GM18870 (cell line): ENCODE data around the gene ARMC7.

Experiments
- ATAC-seq: cut with Tn5 transposase; IDR thresholded peaks from one replicate; pipeline ENCODE4 v1.9.1; 2021; ENCODE audit warnings: moderate library complexity; ENCODE audit not compliant: unreplicated experiment

Gene ARMC7

DNA sequence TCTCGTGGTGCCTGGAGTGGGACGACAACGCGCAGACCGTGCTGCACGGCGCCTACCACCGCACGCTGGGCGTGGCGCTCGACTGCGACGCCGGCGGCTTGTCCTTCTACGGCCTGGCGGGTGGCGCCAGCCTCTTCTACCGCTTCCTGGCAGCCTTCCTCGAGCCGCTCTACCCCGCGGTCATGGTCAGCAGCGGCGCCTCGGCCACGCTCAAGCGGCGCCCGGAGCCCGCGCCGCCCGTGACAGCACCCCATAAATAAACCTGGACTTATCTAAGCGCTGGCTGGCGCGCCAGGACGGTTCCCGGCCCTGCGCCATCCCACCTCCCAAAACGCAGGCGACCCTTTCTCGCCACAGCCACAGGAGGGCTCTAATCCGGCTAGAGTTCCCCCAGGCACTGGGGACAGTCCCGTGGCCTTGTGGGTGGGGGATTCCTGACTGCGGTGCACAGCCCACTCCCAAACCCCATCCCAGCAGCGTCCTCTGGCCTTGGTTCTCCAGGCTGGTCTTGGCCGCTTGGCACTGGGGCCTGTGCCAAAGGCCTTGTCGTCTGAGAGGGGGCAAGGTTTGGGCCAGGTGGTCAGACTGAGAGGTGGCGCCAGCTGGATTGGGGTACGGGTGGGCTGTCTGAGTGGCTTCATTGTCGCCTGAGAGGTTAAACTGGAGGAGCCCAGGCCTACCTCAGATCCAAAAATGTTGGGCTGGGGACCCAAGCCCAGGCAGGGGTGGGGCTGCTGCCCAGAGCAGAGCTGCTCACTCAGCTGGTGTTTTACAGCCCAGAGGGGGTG, 32.1 kb upstream of the ARMC7 start:
- no peak for ATAC-seq

DNA sequence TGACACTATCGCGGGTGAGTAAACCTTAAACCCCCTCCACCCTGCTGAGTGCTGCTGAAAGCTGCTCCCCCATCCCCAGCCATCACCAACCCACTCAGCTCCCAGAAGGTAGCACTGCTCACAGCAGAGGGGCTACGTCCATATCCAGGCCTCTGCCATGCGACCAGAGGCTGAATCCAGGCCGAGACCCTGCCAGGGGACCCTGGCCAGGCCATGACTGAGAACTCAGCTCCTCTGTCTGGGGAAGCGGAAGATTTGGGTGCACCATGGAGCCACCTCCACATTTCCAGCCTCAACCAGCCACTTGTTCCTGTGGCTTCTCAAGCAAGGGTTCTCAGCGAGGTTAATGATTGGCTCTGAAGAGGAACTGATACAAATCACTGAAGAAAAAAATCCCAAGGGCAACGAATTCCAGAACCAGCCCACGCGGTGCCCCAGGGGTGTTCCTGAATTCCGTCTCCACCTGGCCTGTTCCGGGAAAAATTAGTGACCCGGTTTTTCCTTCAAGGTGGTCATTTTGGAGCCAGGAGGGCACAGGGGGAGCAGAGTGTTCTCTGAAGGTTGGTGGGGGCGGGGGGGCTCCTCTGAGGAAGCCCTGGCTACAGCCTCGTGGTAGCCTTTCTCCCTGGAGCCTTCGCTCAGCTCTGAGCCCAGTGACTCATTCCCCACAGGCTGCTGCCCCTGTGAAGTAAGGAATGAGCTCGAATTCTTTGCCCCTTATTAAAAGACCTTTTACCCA, 31.3 kb upstream of the ARMC7 start:
- peak; percentile 56 for ATAC-seq

DNA sequence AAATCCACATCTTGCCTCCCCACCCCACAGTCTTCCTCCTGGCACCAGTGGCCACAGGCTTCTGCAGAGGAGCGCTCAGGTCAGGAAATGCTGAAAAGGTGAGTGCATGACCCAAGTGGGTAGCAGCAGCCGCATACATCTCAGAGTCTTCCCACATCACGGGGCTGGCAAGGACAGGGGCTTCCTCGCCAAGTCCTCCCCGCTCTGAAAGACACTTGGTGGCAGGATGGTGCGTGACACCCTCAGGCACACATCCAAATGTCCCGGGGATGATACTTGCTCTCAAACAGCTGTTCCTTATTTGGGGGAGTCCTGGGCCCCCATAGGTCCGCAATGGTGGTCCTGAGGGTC, 30.8 kb upstream of the ARMC7 start:
- ATAC-seq = no peak

DNA sequence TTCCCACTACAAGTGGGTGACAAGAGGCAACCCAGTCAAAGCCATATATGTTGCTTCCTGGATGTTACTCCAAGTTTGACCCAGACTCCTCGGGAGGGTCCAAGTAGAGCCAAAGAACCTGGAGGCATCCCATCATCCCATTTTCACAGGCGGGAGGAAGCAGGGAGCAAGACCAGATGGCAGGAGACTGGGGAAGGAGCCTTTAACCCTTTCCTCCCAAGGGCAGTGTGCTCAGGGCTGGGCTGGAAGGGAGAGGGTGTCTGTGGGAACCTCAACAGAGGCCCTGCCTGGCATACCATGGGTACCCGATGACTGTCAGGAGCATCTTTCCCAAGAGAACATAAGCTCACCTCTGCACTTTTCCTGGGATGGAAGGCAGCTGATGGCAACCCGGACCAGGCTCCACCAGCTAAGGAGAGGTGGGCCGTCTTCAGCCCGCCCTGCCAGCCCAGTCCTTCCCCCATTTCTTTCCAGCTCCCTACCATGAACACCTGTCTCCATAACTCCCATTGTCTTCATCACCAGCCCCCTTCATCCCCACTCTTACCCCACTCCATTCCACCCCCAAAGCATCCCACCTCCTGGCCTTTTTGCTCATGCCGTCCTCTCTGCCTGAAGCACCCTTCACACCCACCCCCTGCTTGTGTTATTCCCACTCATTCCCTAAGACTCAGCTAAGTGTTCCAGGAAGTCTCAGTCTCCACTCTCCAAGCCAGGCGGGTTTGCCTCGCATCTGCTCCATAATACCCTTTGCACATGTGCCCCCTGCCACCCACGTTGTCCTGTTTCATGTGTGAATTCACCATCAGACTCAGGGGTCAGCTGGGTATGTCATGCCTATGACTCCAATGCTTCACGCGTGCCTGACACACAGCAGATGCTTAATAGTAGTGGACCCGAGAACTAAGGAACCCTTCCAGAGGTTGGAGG, 27.9 kb upstream of the ARMC7 start:
- no peak for ATAC-seq

DNA sequence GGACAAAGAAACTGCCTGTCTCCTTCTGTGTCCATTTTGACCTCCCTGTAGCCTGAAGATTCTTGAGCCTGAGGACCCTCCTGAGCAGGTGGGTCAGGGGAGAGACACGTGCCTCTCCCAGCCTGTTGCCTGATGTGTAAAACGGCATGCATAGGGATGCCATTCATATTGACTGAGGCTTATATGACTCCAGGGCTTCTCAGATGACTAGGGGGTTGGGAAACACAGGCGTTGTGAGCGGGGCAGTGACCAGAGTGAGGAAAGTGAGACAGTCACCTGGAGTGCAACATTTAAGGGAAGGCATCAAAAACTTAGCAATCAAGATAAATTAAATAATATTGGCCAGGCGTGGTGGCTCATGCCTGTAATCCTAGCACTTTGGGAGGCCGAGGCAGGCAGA, 27.1 kb upstream of the ARMC7 start:
- no peak for ATAC-seq

DNA sequence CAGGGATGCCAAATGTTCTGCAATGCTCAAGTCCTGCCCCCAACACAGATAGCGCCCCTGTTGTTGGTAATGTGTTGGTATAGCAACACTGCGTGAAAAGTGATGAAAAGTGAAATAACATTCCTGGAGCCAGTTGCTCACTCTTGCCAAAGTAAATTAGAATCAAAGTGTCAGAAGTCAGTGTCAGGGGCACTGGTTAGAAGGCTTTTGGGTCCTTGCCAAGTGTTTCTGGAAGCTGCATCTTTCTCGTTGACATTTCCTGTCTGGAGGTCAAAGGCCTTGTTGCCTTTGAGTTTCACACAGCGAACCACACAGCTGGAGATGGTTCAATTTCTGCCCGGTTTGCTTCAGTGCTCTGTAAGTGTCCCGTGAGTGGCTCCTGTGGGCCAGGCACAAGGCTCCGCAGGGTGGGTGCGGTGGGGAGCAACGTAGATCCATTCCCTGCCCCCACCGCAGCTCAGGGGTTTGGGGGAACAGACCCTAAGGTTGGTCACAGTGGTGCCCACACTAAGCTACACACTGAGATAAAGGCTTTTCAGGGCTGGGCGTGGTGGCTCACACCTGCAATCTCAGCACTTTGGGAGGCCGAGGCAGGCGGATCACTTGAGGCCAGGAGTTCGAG, 25.6 kb upstream of the ARMC7 start:
- ATAC-seq = no peak

DNA sequence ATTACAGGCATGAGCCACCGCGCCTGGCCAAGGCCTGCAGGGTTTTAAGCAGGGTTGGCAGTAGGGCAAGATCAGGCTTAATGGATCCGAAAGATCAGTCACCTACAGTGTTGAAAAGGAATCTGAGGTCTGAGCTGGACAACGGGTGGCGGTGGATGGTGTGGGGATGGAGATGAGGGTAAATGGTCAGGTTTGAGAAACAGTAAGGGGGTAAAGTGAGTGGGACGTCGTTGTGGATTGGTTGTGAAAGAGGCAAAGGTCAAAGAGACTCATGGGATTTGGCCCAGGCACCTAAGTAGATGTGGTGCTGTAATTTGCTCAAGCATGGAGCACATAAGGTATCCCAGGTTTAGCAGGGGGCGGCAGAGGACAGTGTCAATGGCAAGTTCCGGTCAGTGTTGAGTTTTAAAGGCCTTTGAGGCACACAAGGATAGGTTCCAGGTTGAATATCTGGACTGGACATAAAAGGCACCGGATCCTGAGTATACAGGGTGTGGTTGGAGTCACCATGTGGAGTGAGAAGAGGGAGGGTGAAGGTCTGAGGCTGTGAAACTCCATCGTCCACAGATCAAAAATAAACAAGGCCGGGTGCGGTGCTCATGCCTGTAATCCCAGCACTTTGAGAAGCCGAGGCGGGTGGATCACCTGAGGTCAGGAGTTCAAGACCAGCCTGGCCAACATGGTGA, 23.1 kb upstream of the ARMC7 start:
- no peak for ATAC-seq

DNA sequence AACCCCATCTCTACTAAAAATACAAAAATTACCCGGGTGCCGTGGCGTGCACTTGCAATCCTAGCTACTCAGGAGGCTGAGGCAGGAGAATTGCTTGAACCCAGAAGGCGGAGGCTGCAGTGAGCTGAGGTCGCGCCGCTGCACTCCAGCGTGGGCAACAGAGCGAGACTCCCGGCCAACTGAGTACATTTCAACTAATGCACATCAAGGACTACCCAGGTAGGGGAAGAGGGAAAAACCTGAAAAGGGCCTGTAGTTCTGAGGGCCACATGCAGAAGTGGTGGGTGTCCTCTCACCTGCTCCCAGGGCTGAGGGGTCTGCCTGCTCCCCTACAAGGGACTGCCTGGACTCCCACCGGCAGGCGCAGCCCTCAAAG, 22.6 kb upstream of the ARMC7 start:
- ATAC-seq = no peak

DNA sequence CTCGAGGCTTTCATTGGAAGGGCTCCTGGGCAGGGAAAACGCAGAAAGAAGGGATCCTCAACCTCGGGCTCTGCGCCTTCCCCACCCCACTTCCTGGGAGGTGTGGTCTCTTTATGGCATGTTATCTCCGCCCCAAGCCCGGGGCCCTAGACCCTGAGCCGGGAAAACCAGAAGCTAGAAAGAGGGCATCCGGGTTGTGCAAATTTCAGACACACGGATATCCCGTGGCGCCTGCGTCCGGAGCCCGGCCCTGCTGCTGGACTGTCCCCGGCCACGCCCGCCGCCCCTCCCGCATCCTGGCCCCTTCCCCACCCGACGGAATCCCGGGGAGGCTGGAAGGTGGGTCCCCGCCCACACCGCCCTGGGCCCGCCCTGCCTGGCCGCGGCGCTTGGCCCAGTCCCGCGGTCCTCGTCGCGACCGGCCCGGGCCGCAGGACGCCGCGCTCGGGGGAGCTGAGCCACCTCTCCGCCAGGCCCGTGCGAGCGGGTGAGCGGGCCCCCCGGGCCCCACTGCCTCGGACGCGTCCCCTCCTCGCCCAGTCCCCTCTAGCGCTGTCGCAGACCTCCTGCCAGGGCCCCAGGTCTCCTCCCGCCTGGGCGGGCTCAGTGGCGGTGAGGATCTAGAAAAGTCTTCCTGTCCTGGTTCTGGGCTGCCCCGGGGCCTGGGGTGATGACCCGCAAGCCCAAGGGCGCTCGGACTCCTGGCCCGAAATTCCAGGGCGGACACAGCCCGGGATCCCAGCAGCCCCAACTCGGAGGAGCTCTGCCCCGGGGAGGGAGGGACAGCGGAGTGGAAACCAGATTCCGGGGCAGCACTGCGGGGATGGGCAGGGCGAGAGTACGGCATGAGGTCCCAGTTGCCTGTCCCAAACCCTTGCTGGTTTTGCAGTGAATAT, 22.0 kb upstream of the ARMC7 start, which contains the start of gene SLC16A5:
SLC16A5 (plus strand) TSS at position 397 of the 896 bp plus-strand sequence. CDS start 5,683 bp downstream, outside the sequence.
- ATAC-seq = no peak

DNA sequence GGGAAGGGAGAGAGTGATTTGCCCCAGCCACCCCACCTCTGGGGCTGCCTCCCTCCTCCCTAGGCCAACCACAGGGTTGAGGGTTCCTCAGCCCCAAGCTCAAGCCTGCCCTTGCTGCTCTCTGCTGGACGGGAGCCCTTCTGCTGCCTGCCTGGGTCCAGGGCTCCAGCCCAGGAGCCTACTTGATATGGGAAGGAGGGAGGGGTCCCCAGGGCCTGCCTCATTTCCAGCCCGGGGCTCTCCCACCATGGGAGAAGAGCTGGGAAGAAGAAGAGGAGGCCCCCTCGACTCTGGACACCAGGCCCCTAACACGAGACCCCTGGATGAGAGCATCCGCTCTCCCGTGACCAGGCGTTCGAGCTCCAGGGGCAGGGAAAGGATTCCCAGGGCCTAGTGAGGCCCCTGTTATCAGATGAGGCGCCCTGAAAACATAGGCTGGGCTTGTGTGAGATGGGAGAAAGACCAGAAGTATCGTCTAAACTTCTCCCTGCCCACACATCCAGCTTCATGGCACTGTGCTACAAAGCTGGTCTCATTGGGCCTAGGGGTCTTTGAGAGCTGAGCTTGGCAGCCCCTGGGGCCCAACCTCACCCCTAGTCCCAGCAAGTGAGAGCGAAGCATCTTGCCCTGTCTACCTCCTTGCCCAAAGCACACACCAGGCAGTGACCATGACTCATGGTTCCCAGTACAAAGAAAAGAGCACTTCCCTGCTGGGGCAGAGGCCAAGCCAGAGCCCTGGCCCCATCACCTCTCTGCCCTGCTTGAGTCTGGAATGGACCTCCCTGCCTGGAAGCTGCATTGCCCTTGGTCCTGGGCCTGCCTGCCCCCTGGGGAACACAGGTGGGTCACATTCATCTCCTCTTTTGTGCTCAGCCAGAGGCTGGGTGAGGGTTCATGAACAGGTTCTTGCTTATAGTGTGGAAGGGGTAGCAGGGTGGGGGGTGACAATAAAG, 21.0 kb upstream of the ARMC7 start:
- no peak for ATAC-seq

DNA sequence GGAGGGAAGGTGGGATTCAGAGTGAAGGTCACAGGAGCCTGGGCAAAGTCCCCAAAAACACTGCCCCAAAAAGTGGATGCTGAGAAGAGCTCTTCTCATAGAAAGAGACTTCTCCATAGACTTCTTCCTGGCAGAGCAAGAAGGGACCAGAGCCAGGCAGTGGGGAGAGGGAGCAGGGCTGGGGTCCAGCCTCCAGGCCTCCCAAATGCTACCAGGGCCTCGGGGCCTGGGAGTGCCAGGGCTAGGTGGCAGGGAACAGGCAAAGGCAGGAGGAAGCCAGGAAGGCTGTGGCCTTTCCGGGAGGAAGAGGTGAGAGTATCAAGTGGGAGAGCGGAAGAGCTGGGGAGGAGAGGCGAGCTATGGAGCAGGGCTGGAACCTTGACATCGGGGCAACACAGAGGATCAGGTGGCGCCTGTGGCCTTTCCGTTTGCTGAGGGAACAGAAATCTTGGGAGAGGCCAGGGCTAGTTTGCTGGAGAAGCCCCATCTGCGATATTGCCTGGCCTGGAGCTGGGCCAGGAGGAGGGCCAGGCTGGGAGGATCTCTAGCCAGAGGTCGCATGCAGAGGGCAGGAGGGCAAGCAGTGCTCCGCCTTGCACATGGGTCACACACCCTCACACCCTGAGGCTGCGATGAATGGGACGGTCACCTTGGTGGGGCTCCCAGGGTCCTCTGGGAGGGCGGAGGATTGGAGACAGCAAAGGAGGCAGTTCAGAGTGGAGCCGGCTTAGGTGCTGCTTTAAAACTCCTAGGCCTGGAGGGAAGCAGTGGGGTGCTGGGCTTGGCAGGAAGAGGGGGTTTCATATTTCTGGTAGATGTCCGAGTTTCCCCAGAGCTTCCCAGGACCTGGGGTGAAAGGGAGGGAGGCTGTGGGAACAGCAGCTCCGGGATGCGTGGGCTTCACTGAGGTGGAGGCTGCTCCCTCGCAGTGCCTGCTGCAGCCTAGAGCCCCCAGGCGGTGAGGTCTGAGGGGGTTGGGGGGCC, 18.6 kb upstream of the ARMC7 start:
- no peak for ATAC-seq

DNA sequence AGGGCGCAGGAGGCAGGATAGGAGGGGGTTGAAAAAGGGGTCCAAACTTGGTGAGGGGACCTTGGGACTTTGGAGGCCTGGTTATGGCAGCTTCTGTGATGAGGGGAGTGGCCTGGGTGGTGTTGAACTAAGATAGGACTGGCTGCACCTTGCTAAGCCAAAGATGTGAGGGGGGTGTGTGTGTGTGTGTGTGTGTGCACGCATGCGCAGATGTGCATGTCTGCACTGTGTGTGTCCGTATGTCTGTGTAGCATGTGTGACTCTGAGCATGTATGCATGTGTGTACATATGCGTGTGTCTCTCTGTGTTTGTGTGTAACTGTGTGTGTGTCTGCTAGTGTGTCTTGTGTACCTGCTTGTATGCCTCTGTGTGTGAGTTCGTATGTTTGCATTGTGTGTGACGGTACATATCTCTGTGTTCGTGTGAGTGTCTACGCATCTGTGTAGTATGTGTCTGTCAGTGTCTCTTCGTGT, 17.9 kb upstream of the ARMC7 start:
- no peak for ATAC-seq

DNA sequence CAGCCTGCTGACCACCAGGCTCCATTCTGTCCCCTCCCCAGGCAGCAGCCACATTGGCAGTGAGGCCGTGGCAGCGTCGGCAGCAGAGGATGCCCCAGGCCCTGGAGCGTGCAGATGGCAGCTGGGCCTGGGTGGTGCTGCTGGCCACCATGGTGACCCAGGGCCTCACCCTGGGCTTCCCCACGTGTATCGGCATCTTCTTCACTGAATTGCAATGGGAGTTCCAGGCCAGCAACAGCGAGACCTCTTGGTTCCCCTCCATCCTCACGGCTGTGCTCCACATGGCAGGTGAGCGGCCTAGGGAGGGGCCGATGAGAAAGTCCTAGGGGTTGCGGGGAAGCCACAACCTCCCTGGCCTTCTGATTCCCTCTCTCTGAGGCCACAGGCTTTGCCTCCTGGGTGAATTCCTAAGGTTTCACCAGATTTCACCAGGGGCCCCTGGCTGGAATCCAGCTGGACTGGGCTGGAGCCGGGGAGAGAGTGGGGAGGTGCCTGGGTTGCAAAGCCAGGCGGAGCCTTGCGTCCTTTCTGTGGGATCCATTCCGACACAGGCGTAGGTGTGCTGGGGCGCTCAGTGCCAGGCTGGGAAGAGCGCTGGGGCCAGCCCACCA, 16.1 kb upstream of the ARMC7 start:
- no peak for ATAC-seq

DNA sequence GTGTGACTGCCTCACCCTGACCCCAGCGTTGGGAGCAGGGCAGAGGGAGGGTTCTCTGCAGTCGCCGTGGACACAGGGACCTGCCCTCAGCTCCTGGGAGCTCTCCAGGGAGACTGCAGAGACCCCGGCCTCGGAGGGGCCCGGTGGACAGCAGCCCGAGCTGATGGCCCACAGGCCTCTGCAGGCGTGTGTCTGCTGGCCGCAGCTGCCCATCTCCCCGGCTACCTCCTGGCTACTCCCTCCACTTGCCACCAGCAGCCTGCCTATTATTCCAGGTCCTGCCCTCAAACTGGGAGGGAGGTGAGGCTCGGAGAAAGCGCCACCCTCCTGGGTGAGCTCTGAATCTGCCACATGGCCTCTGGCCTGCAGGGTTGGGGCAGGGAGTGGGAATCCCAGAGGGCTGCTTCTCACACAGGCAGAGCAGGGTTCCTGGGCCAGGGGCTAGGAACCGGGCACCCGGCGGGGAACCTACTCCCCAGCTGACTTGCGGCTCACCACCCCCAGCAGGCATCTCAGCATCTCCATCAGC, 14.8 kb upstream of the ARMC7 start:
- ATAC-seq = no peak

DNA sequence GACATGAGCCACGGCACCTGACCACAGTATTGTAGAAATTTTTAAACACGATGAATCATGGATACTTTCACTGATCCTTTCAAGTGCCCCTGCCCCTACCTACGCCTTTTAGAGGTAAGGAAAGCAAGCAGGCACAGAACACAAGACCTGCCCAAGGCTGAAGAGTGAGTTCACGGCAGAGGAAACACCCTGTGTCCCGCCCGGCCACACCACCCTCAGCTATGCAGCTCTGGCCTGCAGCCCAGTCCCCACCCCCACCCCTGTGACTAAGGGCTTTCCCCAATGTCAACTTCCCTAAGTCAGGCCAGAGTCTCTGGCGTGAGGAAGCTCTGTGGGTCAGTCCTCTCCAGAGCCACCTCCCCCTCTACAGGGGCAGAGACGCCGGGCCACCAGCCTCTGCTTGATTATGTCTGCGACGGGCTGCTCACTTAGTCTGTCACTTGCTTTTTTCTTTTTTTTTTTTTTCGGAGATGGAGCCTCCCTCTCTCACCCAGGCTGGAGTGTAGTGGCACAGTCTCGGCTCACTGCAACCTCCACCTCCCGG, 13.6 kb upstream of the ARMC7 start:
- ATAC-seq = no peak

DNA sequence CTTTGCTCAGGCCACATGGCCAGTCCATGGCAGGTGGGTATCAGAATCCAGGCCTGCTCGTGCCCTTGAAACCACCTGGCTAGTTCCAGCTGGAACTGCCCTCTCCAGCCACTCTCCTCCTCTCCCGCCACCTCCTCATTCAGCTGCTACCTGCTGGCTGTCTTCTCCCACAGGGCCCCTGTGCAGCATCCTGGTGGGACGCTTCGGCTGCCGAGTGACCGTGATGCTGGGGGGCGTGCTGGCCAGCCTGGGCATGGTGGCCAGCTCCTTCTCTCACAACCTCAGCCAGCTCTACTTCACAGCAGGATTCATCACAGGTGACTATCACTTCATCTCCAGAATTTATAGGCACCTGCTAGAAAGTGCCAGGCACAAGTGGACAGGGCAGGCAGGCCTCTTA, 11.9 kb upstream of the ARMC7 start:
- no peak for ATAC-seq
